ENCODE data around the gene SERPINA1. TPM values are rescaled to one million over a fixed set of nuclear protein-coding genes. Genes with fewer than 3 reads are reported as not detected.

Gene SERPINA1
- total and polyA plus RNA-seq, 2 donors (not counting 1 experiment from before 2014, with no cell fraction given): 0.69 to 6.8 TPM

GRCh38 chr14:94349276-94349675, 39.1 kb downstream of the SERPINA1 start:
- peaks cover 0 to 15% of the 10 kb centered on the region in 2 donors for H3K4me1 ChIP-seq (ENCODE audit: control insufficient read depth in 2 of 2, insufficient read depth in 2 of 2, low read length in 2 of 2)
- no peak overlapping the region for H3K27ac ChIP-seq (ENCODE audit: low read length in 2 of 2)
- H3K27ac Mint-ChIP-seq: no peak overlapping the region
- H3K4me2 ChIP-seq (replicated peaks; ENCODE audit: low read depth, low read length, poor library complexity, severe bottlenecking): no peak overlapping the region
- TF ChIP-seq, protein P1, sequence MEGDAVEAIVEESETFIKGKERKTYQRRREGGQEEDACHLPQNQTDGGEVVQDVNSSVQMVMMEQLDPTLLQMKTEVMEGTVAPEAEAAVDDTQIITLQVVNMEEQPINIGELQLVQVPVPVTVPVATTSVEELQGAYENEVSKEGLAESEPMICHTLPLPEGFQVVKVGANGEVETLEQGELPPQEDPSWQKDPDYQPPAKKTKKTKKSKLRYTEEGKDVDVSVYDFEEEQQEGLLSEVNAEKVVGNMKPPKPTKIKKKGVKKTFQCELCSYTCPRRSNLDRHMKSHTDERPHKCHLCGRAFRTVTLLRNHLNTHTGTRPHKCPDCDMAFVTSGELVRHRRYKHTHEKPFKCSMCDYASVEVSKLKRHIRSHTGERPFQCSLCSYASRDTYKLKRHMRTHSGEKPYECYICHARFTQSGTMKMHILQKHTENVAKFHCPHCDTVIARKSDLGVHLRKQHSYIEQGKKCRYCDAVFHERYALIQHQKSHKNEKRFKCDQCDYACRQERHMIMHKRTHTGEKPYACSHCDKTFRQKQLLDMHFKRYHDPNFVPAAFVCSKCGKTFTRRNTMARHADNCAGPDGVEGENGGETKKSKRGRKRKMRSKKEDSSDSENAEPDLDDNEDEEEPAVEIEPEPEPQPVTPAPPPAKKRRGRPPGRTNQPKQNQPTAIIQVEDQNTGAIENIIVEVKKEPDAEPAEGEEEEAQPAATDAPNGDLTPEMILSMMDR (IDR thresholded peaks at IDR 0.05): no peak
- TF ChIP-seq EZH2 (IDR thresholded peaks at IDR 0.05; ENCODE audit: borderline replicate concordance, insufficient read depth, low read depth, low read length, poor library complexity, severe bottlenecking): no peak
- DNase-seq: no peak
- no peak overlapping the region for H3K4me3 Mint-ChIP-seq
- no peaks in the 10 kb centered on the region for H3K79me2 ChIP-seq (ENCODE audit: control insufficient read depth, insufficient read depth, low read length)
- no peak overlapping the region for H3K4me3 ChIP-seq (ENCODE audit: control extremely low read depth in 1 of 5, extremely low read depth in 1 of 5, insufficient read depth in 1 of 5, low read depth in 2 of 5, low read length in 4 of 5)
- peaks cover 0 to 22% (median 0%) of the 10 kb centered on the region in 3 donors for H3K9me3 ChIP-seq (ENCODE audit: control extremely low read depth in 1 of 3, control insufficient read depth in 2 of 3, insufficient read depth in 1 of 3, low read length in 2 of 3)
- no peaks in the 10 kb centered on the region for H3K36me3 ChIP-seq (replicated peaks in 1 of 2; ENCODE audit: control extremely low read depth in 1 of 2, control insufficient read depth in 1 of 2, extremely low read depth in 1 of 2, insufficient read depth in 2 of 2, low read length in 1 of 2)
- no peak overlapping the region for H2AFZ ChIP-seq (ENCODE audit: insufficient read depth, low read depth, low read length, poor library complexity, severe bottlenecking)
- WGBS (ENCODE audit: insufficient coverage): 88% methylated on average over 7 of the region's 7 CpGs
- no peak for ATAC-seq (ENCODE audit: low read depth)
- CTCF ChIA-PET: no interaction called here
- peaks cover 5% of the 10 kb centered on the region for H3K9me3 Mint-ChIP-seq (ENCODE audit: insufficient read depth)
- H3K9ac ChIP-seq (ENCODE audit: low read length): no peak overlapping the region
- peaks cover 16% of the 10 kb centered on the region for H3K4me1 Mint-ChIP-seq
- intact Hi-C loops (cut with micrococcal nuclease): loop anchor here (10.0 kb wide), 1 partner anchor 136 kb away; no protein-coding TSS in a partner anchor
- no peaks in the 10 kb centered on the region for H4K20me1 ChIP-seq (ENCODE audit: control insufficient read depth, insufficient read depth, low read length, poor library complexity, severe bottlenecking)
- H3K27me3 Mint-ChIP-seq: peaks cover 3% of the 10 kb centered on the region
- POLR2A ChIA-PET: no interaction called here
- no peaks in the 10 kb centered on the region for H3K27me3 ChIP-seq (replicated peaks in 1 of 4; ENCODE audit: control extremely low read depth in 1 of 4, control insufficient read depth in 3 of 4, insufficient read depth in 4 of 4, low read length in 3 of 4)

- Mint-ChIP-seq H3K27me3 (peaks cover under 1% of the 10 kb centered on the region), H3K4me1 (peaks cover 16% of the 10 kb centered on the region), H3K9me3 (ENCODE audit: insufficient read depth) (peaks cover 5% of the 10 kb centered on the region), H3K27ac (no peak overlapping the region), H3K4me3 (no peak overlapping the region)
- ChIA-PET POLR2A (no interaction called here), CTCF (no interaction called here)
- H3K9ac ChIP-seq (ENCODE audit: low read length): no peak overlapping the region
- no peaks in the 10 kb centered on the region for H3K36me3 ChIP-seq (replicated peaks in 1 of 2; ENCODE audit: control extremely low read depth in 1 of 2, control insufficient read depth in 1 of 2, extremely low read depth in 1 of 2, insufficient read depth in 2 of 2, low read length in 1 of 2)
- TF ChIP-seq, protein P1 (IDR thresholded peaks at IDR 0.05): no peak
- TF ChIP-seq EZH2 (IDR thresholded peaks at IDR 0.05; ENCODE audit: borderline replicate concordance, insufficient read depth, low read depth, low read length, poor library complexity, severe bottlenecking): no peak
- intact Hi-C loops (cut with micrococcal nuclease): loop anchor here (10.0 kb wide), 1 partner anchor 136 kb away; no protein-coding TSS in a partner anchor
- ATAC-seq (ENCODE audit: low read depth) (no peak), DNase-seq (no peak)
- no peaks in the 10 kb centered on the region for H3K79me2 ChIP-seq (ENCODE audit: control insufficient read depth, insufficient read depth, low read length)
- H3K4me2 ChIP-seq (replicated peaks; ENCODE audit: low read depth, low read length, poor library complexity, severe bottlenecking): no peak overlapping the region
- H3K9me3 ChIP-seq (ENCODE audit: control extremely low read depth in 1 of 3, control insufficient read depth in 2 of 3, insufficient read depth in 1 of 3, low read length in 2 of 3): peaks cover 0 to 22% (median 0%) of the 10 kb centered on the region in 3 donors
- no peaks in the 10 kb centered on the region for H3K27me3 ChIP-seq (replicated peaks in 1 of 4; ENCODE audit: control extremely low read depth in 1 of 4, control insufficient read depth in 3 of 4, insufficient read depth in 4 of 4, low read length in 3 of 4)
- H3K4me1 ChIP-seq (ENCODE audit: control insufficient read depth in 2 of 2, insufficient read depth in 2 of 2, low read length in 2 of 2): peaks cover 0 to 15% of the 10 kb centered on the region in 2 donors
- H3K27ac ChIP-seq (ENCODE audit: low read length in 2 of 2): no peak overlapping the region
- no peaks in the 10 kb centered on the region for H4K20me1 ChIP-seq (ENCODE audit: control insufficient read depth, insufficient read depth, low read length, poor library complexity, severe bottlenecking)
- no peak overlapping the region for H3K4me3 ChIP-seq (ENCODE audit: control extremely low read depth in 1 of 5, extremely low read depth in 1 of 5, insufficient read depth in 1 of 5, low read depth in 2 of 5, low read length in 4 of 5)
- no peak overlapping the region for H2AFZ ChIP-seq (ENCODE audit: insufficient read depth, low read depth, low read length, poor library complexity, severe bottlenecking)
Measured at GRCh38 chr14:94348836-94349235, 39.6 kb downstream of the SERPINA1 start.

Data from B cell (primary cell).